HT-29 (cell line): ENCODE measurements around the gene PNO1. TPM values are rescaled to one million over a fixed set of nuclear protein-coding genes. Genes with fewer than 3 reads are reported as not detected.
"Not testable (repeated sequence)": the region's sequence is repeated elsewhere in the genome, so short reads cannot be mapped to it uniquely, and the experiment has no call there.

ENCODE experiments used
- DNase-seq: peaks from one replicate; pipeline ENCODE4 v3.0.0-alpha.2; 2015; ENCODE audit warnings: low spot score
- total RNA-seq: library from RNA; depleted of rRNA; stranded (reverse); fragments of >200 nt; shearing (Covaris generic); gene quantifications from 2 replicates; pipeline ENCODE4 v1.2.3, GENCODE V29; 2014

PNO1 gene
- total RNA-seq, 1 experiment from 2014 or later = 24.6 TPM

GRCh38 chr2:68157002-68157401, 686 bp upstream of the PNO1 start:
- no peak for DNase-seq

GRCh38 chr2:68158134-68158447, 403 bp downstream of the PNO1 start:
- no peak for DNase-seq

GRCh38 chr2:68163641-68164040, 6.0 kb downstream of the PNO1 start:
- no peak for DNase-seq

- DNase-seq = no peak
Measured at GRCh38 chr2:68167186-68167585, 9.5 kb downstream of the PNO1 start.

GRCh38 chr2:68169308-68169707, 11.6 kb downstream of the PNO1 start:
- DNase-seq = no peak

- DNase-seq = no peak
Measured at GRCh38 chr2:68171146-68171545, 13.5 kb downstream of the PNO1 start.

- DNase-seq = no peak
Measured at GRCh38 chr2:68171684-68172083, 14.0 kb downstream of the PNO1 start.

- no peak for DNase-seq
Measured at GRCh38 chr2:68172521-68172920, 14.8 kb downstream of the PNO1 start.

- no peak for DNase-seq
Measured at GRCh38 chr2:68172990-68173700, 15.5 kb downstream of the PNO1 start.

GRCh38 chr2:68175210-68175609, 17.5 kb downstream of the PNO1 start:
- not testable (repeated sequence) for DNase-seq

- no peak for DNase-seq
Measured at GRCh38 chr2:68176657-68177056, 19.0 kb downstream of the PNO1 start.

GRCh38 chr2:68177541-68177940, 19.9 kb downstream of the PNO1 start:
- DNase-seq = no peak

- no peak for DNase-seq
Measured at GRCh38 chr2:68178432-68178831, 20.7 kb downstream of the PNO1 start.

GRCh38 chr2:68178954-68179627, 21.4 kb downstream of the PNO1 start:
- no peak for DNase-seq

- DNase-seq = no peak
Measured at GRCh38 chr2:68182902-68183301, 25.2 kb downstream of the PNO1 start.

GRCh38 chr2:68185541-68186164, 28.0 kb downstream of the PNO1 start:
- peak; percentile 67 for DNase-seq

GRCh38 chr2:68187329-68187728, 29.6 kb downstream of the PNO1 start:
- DNase-seq = no peak

GRCh38 chr2:68188831-68189230, 31.1 kb downstream of the PNO1 start:
- DNase-seq = no peak

- no peak for DNase-seq
Measured at GRCh38 chr2:68189991-68190784, 32.5 kb downstream of the PNO1 start.

GRCh38 chr2:68190991-68191731, 33.5 kb downstream of the PNO1 start:
- no peak for DNase-seq

- DNase-seq = no peak
Measured at GRCh38 chr2:68193144-68193543, 35.5 kb downstream of the PNO1 start.
